ENCODE results near the gene STMN3.

DNA sequence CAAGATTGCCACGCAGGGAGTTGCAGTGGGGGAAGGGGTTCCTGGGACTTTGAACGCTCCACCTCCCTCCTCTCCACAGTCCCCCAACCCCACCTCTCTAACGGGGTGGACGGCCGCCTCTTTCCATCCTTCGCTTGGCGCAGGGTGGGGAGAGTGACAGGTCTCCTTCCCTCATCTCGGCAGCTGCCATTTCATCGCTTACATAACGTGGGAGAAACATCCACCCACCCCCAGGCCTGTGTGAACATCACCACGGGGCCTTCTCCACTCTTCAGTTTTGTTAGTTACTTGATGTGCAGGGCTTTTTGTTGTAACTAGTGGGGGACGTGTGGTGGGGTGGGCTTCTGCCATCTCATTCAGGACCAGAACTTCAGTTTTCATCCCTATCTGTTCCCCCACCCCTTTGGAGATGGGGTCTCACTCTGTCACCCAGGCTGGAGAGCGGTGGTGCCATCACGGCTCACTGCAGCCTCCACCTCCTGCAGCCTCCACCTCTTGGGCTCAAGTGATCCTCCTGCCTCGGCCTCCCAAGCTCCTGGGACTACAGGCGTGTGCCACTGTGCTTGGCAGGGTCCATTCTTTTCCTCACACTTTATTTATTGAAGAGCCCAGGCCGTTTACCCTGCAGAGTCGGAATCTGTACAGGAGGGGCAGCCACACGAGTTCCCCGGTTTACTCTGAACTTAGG lies 22.6 kb upstream of the STMN3 start:
- TF ChIP-seq CTCF (IDR thresholded peaks at IDR 0.05) (no peak), POLR2A (IDR thresholded peaks at IDR 0.05) (no peak)
